K562 (cell line): ENCODE results near the gene FCGBP.

Experiments used
- CBX5 ChIP-seq: IDR thresholded peaks from 2 replicates; pipeline ENCODE4 v1.6.1; 2014; ENCODE audit warnings: low read depth, borderline replicate concordance
- HDAC2 ChIP-seq: fragments of 450-650 bp; IDR thresholded peaks from 2 replicates; pipeline ENCODE4 v1.6.1; 2016; ENCODE audit warnings: mild to moderate bottlenecking
- MAFF ChIP-seq: IDR thresholded peaks from 2 replicates; pipeline ENCODE4 v1.6.1; 2012; ENCODE audit warnings: low read length, improper control_type of control experiment
- POLR2AphosphoS2 ChIP-seq: IDR thresholded peaks from 2 replicates; pipeline ENCODE4 v1.6.1; 2012; ENCODE audit warnings: low read length, improper control_type of control experiment

GRCh38 chr19:39970675-39971379, 36.4 kb upstream of the FCGBP start, which contains the start of gene PSMC4:
- TF ChIP-seq CBX5 (no peak), HDAC2 (peak; percentile 11; the same call in 1 of the 2 replicates), POLR2AphosphoS2 (no peak), MAFF (no peak)
